SKM-1 treated with dmso at 0.1 percent for 144 hours (cell line): ENCODE measurements around the gene HAT1.

Experiments
- DNase-seq: peaks from one replicate; lab custom pipeline; 2025; ENCODE audit not compliant: unreplicated experiment; lab: John Stamatoyannopoulos, UW

Gene HAT1

DNA sequence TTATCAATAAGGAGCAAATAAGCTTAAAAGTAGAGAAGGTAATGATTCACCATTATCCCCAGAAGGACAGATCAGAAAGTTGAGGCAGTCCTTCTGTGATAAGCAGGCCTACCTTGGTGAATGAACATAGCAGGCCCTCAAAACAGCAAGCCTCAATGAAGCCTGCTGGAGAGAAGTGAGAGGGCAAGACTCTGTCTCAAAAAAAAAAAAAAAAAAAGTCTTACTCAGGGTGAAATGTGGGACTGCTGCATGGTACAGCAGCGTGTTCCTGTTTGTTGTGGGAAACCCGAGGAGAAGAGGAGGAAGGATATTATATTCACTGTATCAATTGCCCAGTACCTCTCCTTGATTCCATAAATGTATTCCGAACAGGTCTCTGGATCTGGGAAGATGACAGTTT is 8.7 kb upstream of the HAT1 start:
- DNase-seq, result no peak

DNA sequence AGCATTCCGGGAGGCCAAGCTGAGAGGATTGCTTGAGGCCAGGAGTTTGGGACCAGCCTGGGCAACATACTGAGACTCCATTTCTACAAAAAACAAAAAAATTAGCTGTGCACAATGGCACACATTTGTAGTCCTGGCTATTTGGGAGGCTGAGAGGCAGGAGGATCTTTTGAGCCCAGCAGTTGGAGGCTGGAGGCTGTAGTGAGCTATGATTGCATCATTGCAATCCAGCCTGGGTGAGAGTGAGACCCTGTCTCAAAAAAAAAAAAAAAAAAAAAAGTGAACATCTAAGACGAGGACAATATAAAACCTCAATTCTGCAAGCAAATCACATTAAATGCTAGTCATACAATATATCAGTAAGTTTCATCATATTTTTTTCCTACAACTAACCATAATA is 2.8 kb upstream of the HAT1 start:
- DNase-seq, result no peak

- no peak for DNase-seq
Measured at GRCh38 chr2:171921970-171922229, 361 bp upstream of the HAT1 start.

DNA sequence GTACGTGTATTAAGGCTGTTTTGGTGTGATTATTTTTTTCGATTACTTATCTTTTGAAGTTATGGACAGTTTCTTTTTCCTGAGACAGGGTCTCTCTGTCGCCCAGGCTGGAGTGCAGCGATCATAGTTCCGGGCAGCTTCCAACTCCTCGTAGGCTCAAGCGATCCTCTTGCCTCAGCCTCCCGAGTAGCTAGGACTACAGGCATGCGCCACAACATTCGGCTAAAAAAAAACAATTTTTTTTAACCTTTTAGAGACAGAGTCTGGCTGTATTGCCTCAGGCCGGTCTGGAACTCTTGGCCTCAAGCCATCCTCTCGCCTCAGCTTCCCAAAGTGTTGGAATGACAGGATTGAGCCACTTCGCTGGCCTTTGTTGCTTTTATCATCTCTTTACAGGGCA is 945 bp downstream of the HAT1 start:
- peak; percentile 13 for DNase-seq

DNA sequence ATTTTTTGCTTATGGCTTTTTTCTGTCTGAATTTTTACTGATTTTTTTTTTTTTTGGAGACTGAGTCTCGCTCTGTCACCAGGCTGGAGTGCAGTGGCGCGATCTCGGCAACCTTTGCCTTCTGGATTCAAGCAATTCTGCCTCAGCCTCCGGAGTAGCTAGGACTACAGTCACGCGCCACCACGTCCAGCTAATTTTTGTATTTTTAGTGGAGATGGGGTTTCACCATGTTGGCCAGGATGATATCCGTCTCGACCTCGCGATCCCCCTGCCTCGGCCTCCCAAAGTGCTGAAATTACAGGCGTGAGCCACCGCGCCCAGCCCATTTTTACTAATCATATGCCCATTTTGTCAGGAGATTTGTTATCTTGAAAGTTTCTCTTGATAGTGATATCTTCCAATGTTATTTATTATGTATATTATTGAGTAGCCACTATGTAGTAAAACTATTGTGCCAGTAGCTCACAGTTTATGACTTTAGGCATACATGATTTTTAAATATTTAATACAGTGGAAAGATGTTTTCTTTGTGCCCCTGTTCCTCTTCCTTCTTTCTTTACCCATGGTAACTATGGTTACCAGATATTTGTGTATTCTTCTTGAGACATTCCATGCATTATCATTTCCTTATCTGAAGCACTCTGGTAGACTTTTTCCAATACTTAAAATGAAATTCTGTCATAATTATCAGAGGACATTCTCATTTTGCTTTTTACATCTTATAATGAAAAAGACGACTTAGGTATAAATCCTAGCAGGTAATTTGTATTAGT is 2.1 kb downstream of the HAT1 start:
- peak; percentile 6 for DNase-seq

DNA sequence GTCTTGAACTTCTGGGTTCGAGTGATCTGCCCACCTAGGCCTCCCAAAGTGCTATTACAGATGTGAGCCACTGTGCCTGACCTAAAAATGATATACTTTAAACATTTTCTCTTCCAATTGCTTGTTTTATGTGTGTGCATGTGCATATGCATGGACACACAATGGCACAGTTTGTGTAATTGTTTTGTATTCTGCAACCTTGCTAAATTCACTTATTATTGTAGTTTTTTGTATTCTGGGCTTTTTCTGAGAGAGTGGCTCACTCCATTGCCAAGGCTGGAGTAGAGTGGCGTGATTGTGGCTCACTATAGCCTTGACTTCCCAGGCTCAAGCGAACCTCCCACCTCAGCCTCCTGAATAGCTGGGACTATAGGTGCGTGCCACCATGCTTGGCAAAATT is 8.1 kb downstream of the HAT1 start:
- DNase-seq, result no peak

DNA sequence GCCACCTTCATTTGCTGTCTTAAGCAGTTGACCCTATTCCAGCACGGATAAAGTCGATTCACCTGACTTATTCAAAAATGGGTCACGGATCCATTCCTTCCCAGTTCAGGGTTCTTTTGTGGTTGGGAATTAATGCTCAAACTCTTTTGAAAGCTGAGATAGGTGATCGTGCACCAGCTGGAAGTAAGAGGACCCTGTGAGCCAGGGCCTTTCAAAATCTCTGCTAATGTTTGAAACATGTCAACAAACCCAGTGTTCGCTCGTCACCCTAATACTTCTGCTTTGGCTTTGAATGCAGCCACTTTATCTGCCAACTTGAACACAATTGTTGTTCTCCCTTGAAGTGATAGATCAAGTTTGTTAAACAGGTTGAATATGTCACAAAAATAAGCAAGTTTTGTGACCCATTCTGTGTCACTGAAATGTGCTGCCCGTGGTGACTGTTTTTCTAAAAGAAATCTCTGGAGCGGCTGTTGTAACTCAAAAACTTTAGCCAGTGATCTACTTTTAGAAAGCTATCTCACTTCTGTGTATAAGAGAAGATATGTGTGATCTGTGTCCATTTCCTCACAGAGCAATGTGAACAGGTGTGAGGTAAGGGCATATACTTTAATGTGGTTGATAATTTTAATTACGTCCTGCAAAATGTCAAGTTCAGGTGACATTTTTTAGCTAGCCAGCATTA is 16.9 kb downstream of the HAT1 start:
- DNase-seq, result no peak

DNA sequence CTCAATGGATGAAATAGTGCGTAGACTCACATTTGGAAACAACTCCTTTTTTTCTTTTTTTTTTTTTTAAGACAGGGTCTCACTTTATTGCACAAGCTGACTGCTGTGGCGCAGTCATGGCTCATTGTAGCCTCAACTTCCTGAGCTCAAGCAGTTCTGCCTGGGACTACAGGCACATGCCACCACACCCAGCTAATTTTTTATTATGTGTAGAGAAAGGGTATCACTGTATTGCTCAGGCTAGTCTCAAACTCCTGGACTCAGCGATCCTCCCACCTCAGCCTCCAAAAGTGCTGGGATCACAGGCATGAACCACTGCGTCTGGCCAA is 17.4 kb downstream of the HAT1 start:
- no peak for DNase-seq

GRCh38 chr2:171941316-171941699 is 19.0 kb downstream of the HAT1 start:
- no peak for DNase-seq

DNA sequence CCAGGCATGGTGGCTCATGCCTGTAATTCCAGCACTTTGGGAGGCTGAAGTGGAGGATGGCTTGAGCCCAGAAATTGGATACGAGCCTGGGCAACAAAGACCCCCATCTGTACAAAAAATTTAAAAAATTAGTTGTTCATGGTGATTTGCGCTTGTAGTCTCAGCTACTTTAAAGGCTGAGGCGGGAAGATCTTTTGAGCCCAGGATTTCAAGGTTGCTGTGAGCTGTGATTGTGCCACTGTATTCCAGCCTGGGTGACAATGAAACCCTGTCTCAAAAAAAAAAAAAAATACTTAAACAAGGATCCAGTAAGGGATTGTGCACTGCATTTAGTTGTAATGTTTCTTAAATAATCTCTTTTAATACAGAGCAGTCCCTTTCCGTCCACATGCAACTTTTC is 21.6 kb downstream of the HAT1 start:
- DNase-seq, result no peak

DNA sequence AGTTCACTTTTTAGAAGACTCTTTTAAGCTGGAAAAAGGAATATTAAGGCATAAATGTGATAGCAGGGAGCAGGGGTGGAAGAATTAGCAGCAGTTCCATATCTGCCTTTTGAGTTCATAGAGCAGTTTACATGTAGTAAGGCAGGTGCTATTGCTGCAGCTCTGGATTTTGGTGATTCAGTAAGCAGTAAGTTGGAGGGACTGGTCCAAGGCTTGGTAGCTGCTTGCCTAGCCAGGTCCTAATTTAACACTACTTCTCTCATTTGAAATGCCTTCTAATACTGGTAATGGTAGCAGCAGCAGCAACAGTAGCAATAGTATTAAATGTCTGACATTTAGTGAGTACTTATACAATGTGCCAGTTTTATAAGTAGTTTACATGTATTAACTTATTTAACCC is 30.0 kb downstream of the HAT1 start:
- DNase-seq, result no peak

GRCh38 chr2:171952748-171953147 is 30.5 kb downstream of the HAT1 start:
- no peak for DNase-seq

DNA sequence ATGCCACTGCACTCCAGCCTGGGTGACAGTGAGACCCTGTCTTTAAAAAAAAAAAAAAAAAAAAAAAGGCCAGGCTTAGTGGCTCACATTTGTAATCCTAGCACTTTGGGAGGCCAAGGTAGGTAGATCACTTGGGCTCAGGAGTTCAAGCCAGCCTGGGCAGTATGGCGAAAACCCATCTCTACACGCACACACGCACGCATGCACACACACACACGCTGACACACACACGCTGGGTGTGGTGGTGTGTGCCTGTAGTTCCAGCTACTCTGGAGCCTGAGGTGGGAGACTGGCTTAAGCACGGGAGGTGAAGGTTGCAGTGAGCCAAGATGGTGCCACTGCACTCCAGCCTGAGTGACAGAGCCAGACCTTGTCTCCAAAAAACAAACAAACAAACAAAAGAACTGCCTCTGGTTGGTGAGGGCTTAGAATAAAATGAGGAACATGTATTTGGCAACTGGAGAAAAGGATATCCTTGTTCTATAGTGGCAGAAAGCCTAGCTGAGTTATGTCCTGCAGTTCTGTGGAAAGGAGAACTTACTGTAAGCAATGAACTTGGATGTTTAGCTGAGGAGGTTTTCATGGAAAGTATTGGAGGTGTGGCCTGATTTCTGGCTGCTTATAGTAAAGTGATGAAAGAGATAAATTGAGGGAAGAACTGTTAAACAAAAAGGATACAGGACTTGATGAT is 34.0 kb downstream of the HAT1 start:
- DNase-seq, result peak; percentile 86

DNA sequence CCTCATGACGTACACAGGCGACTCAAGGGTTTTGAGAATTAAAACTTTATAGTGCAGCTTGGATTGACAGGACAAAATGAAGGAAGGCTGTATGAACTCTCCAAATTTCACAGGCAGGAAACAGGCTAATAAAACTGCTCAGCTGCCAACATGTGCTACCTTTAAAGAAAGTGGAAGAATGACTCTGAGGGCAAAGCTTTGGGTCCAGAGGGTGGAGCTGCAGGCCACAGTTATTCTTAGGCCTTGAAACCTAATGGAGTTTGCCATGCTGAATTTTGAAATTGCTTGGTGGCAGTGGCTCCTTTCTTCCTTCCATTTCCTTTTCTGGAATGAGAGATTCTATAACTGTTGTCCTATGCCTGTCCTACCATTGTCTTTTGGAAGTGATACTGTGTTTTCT is 34.8 kb downstream of the HAT1 start:
- DNase-seq, result peak; percentile 14

- DNase-seq, result peak; percentile 87
Measured at GRCh38 chr2:171958475-171958874, 36.2 kb downstream of the HAT1 start.

- DNase-seq, result no peak
Measured at GRCh38 chr2:171959998-171960397, 37.7 kb downstream of the HAT1 start.

GRCh38 chr2:171960570-171960969 is 38.3 kb downstream of the HAT1 start:
- no peak for DNase-seq

GRCh38 chr2:171963198-171963597 is 40.9 kb downstream of the HAT1 start:
- no peak for DNase-seq

- DNase-seq, result no peak
Measured at GRCh38 chr2:171964308-171964707, 42.0 kb downstream of the HAT1 start.

DNA sequence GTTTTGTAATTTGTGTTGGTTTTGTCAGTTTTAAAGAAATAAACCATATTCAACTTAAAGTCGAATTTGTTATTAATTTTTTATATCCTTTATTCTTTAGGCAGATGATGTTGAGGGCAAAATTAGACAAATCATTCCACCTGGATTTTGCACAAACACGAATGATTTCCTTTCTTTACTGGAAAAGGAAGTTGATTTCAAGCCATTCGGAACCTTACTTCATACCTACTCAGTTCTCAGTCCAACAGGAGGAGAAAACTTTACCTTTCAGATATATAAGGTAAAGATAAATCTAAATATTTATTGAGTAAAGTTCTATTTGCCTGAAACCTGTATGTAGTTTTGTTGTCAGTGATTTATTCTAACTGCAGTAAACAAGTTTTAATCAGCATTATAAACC is 43.0 kb downstream of the HAT1 start:
- no peak for DNase-seq

DNA sequence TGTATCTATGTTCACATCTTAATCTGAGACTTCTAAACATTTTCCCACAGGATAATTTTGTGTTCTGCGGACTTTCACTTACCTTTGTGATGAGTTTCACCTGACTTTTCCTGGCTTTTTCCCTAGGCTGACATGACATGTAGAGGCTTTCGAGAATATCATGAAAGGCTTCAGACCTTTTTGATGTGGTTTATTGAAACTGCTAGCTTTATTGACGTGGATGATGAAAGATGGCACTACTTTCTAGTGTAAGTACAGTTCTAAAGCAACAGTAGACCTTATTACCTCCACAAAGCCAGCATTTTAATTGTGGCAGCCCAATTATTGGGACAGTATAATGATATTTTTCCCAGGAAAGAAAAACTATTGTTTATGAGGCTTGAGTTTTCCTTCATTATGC is 43.4 kb downstream of the HAT1 start:
- no peak for DNase-seq

DNA sequence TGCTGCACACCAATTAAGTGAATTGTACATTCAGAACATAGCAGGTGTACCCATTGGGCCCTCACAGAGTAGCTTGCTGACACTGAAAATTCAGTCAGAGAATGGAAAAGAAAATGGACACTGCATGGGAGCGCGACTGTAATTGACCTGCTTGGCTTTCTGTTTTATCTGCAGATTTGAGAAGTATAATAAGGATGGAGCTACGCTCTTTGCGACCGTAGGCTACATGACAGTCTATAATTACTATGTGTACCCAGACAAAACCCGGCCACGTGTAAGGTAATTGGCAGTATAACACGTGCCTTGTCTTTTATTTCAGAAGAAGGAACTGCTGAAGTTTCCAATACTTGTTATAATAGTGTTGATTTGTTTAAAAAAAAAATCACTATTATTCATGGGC is 44.0 kb downstream of the HAT1 start:
- DNase-seq, result no peak

DNA sequence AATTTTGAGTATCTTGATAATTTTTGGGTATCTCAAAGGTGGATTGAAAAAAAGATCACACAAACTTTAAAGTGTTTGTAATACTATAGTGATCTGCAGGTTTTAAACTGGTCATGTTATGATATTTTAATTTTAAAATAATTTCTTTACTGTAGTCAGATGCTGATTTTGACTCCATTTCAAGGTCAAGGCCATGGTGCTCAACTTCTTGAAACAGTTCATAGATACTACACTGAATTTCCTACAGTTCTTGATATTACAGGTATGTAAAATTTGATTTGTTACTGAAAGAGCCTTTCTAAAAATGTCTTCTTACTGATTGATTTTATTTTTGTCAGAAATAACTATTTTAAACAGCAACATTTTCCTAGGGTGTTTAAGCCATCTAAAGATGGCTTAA is 44.4 kb downstream of the HAT1 start:
- DNase-seq, result no peak
